H7 (cell line): ENCODE data around the gene TMEM98. TPM values are rescaled to one million over a fixed set of nuclear protein-coding genes. Genes with fewer than 3 reads are reported as not detected.
"Not testable (repeated sequence)": the region's sequence is repeated elsewhere in the genome, so short reads cannot be mapped to it uniquely, and the experiment has no call there.

Experiments
- DNase-seq: peaks from one replicate; pipeline ENCODE4 v3.0.0; 2012
- H3K27me3 ChIP-seq: 2 replicates; pipeline ENCODE4 v1.6.0; 2011; ENCODE audit warnings: mild to moderate bottlenecking, low read length; ENCODE audit not compliant: control insufficient read depth, insufficient read depth
- H3K36me3 ChIP-seq: replicated peaks from 2 replicates; pipeline ENCODE4 v1.5.1; 2011; ENCODE audit warnings: low read length; ENCODE audit not compliant: control insufficient read depth, insufficient read depth
- H3K4me3 ChIP-seq: 2 replicates; pipeline ENCODE4 v1.5.1; 2011; ENCODE audit warnings: low read depth, mild to moderate bottlenecking, control low read depth, low read length, moderate library complexity; ENCODE audit not compliant: insufficient read depth
- total RNA-seq: library from RNA; depleted of rRNA; stranded (reverse); fragments of >200 nt; shearing (Covaris generic); gene quantifications from 2 replicates; pipeline ENCODE4 v1.2.3, GENCODE V29; 2014; rRNA removed

TMEM98 gene, protein sequence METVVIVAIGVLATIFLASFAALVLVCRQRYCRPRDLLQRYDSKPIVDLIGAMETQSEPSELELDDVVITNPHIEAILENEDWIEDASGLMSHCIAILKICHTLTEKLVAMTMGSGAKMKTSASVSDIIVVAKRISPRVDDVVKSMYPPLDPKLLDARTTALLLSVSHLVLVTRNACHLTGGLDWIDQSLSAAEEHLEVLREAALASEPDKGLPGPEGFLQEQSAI
- 59.8 and 76.5 TPM in 2 replicates for total RNA-seq

GRCh38 chr17:32927724-32928585, at the start of gene TMEM98:
Gene TMEM98 (plus strand): TSS chr17:32928153. CDS start chr17:32931529, 3,376 bp downstream.
- peaks cover 2% of the 10 kb centered on the region for H3K36me3 ChIP-seq
- peak within 1 kb of the TSS; percentile 59 for H3K4me3 ChIP-seq
- peaks cover 3% of the 10 kb centered on the region for H3K27me3 ChIP-seq
- peak; percentile 87 for DNase-seq

- Histone ChIP-seq H3K36me3 (no peaks in the 10 kb centered on the region), H3K4me3 (no peak overlapping the region), H3K27me3 (peaks cover 2% of the 10 kb centered on the region)
- no peak for DNase-seq
Measured at GRCh38 chr17:32878211-32878610, 49.7 kb upstream of the TMEM98 start.

DNA sequence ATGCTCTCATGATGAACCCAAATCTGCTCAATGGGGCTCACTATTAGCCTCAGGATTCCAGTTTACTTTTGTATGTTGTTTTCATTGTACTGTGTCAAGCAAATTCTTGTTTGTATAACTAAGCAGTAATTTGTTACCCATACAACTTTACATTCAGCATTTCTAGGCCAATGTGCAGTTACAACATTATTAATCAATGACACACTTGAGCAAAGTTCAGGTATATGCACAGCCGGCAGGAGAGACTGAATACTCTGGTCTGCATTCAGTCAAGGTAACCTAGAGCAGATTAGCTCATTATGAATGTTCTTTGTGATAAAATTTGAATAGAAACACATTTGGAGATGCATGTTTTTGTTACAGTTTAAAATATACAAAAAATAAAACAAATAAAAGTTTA, 48.8 kb upstream of the TMEM98 start:
- Histone ChIP-seq H3K4me3 (no peak overlapping the region), H3K36me3 (no peaks in the 10 kb centered on the region), H3K27me3 (peaks cover 2% of the 10 kb centered on the region)
- DNase-seq: no peak

DNA sequence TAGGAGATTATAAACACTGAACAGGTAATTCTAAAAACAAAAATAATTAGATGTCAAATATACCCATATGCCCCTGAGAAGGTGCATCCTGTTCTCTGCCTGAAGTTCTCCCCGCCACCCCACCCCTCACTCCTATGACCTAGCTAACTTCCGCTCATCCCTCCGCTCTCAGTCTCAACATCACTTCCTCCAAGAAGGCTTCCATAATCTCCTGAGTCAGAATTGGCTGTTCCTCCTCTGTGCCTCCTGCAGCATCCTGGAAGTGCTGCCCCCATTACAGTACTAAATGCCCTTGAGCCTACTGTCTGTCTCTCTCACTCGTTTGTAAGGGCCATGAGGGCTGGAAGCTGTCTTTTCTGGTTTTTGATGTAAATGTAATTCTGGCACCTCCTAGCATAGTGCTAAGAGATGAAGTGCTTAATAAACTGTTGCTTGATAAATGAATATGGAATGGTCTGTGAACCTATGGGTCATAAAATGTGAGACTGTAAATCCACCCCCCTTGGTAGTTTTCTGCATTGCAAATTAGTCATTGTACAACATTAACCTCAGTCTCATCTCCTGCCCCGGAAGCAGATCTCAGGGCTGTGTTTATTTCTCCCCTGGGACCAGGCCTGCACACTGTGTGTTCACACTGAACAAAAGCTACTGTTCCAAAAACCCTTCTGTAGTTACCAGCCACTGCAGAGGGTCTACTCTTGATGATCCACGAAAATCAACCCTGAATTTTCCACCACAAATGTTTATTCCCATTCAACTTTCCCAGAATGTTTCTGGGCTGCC, 47.1 kb upstream of the TMEM98 start:
- no peak for DNase-seq
- Histone ChIP-seq H3K4me3 (no peak overlapping the region), H3K27me3 (peaks cover 2% of the 10 kb centered on the region), H3K36me3 (no peaks in the 10 kb centered on the region)

DNA sequence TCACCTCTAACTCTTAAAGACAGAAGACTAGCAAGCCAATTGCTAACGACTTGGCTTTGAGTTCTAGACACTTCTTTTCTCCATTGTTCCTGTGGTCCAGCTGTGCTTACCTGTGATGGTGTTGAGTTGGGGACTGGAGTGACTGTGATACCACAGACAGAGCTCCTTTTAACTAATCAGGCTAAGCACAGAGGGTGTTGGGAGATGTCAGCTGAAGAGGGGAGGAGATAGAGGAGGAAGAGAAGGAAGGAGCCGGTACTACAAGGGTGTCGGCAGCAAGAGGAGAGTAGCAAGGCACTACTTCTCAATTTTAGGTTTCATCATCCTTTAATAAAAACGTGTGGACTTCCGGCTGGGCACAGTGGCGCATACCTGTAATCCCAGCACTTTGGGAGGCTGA, 45.9 kb upstream of the TMEM98 start:
- no peak for DNase-seq
- Histone ChIP-seq H3K4me3 (no peak overlapping the region), H3K36me3 (no peaks in the 10 kb centered on the region), H3K27me3 (peaks cover 2% of the 10 kb centered on the region)

GRCh38 chr17:32882734-32883133, 45.2 kb upstream of the TMEM98 start:
- H3K36me3 ChIP-seq: no peaks in the 10 kb centered on the region
- H3K27me3 ChIP-seq: peaks cover 2% of the 10 kb centered on the region
- H3K4me3 ChIP-seq: no peak overlapping the region
- no peak for DNase-seq

DNA sequence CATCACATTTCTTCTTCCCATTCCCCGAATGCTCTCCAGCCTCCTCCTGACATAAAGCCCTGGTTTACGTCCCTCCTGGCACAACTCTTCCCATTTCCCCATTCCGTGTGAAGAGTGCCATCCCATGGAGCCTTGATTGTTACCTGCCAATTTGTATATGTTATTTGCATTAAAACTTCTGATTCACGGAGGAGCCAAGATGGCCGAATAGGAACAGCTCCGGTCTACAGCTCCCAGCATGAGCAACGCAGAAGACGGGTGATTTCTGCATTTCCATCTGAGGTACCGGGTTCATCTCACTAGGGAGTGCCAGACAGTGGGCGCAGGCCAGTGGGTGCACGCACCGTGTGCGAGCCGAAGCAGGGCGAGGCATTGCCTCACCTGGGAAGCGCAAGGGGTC, 41.0 kb upstream of the TMEM98 start:
- DNase-seq, H3K36me3 ChIP-seq, H3K4me3 ChIP-seq, H3K27me3 ChIP-seq: not testable (repeated sequence)

DNA sequence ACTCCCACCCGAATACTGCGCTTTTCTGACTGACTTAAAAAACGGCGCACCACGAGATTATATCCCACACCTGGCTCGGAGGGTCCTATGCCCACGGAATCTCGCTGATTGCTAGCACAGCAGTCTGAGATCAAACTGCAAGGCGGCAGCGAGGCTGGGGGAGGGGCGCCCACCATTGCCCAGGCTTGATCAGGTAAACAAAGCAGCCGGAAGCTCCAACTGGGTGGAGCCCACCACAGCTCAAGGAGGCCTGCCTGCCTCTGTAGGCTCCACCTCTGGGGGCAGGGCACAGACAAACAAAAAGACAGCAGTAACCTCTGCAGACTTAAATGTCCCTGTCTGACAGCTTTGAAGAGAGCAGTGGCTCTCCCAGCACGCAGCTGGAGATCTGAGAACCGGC, 40.5 kb upstream of the TMEM98 start:
- H3K27me3 ChIP-seq, H3K36me3 ChIP-seq, DNase-seq, H3K4me3 ChIP-seq: not testable (repeated sequence)

- DNase-seq: no peak
Measured at GRCh38 chr17:32894245-32894644, 33.7 kb upstream of the TMEM98 start.

DNA sequence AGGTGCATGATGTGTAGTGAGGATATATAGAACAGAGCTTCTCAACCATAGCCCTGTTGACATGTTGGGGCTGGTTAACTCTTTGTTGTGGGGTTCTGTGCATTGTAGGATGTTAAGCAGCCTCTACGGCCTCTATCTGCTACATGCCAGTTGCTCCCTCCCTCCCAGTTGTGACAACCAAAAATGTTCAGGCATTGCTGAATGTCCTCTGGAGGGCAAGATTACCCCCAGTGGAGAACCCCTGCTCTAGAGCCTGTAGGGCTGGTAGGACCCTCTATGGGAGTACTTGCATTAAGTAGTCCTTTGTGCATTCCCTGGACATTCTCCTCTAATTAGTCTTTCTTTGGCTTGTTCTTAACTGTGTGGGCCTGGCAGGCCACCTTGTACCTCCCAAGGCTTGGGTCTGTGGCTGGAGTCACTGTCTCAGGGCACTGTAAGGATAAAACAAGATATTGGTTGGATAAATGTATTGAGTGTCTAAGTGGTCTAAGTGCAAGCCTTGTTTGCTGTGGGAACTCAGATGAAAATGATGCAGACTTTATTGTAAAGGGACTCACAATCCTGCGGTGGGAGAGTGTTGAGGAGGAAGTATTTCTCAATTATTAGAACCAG, 31.2 kb upstream of the TMEM98 start:
- no peaks in the 10 kb centered on the region for H3K36me3 ChIP-seq
- DNase-seq: no peak
- H3K4me3 ChIP-seq: no peak overlapping the region
- no peaks in the 10 kb centered on the region for H3K27me3 ChIP-seq

More at GRCh38 chr17:32894245-32894644, 33.7 kb upstream of the TMEM98 start:
- Histone ChIP-seq H3K4me3 (no peak overlapping the region), H3K36me3 (no peaks in the 10 kb centered on the region), H3K27me3 (no peaks in the 10 kb centered on the region)

DNA sequence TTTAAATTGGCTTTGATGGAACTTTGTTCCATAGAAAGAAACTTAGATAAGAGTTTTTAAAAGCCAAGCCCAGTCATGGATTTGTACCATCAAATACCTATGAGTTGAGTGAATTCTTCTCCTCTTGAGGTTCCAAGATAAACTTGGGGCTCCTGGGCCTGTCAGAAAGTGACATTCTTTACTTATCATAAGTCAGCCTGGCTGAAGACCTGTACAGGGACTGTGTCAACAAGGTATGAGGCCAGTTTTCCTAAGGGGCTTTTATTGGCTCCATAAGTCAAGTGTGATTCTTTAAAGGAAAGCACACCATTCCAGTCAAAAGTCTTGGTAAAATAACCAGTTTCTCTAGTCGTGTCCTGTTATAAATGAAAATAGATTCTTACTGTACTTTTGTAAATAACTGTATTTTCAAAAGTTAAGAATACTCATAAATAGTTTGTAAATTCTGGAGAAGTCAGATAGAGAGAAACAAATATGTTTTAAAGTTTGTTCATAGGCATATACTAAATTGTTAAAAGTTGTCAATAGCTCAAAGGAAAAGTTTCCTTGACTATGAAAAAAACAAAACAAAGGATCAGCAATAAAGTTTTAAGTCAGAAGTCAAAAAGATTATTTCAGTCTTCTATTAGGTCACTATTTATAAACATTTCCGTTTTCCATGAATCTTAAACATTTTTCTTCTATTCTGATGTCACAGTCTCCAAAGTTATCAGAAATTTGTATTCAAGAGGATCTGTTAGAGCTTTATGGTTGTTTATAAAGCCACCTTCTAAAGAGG, 28.5 kb upstream of the TMEM98 start:
- DNase-seq: no peak
- Histone ChIP-seq H3K4me3 (no peak overlapping the region), H3K36me3 (no peaks in the 10 kb centered on the region), H3K27me3 (no peaks in the 10 kb centered on the region)

GRCh38 chr17:32901743-32902142, 26.2 kb upstream of the TMEM98 start:
- DNase-seq: no peak
- Histone ChIP-seq H3K4me3 (no peak overlapping the region), H3K27me3 (no peaks in the 10 kb centered on the region), H3K36me3 (no peaks in the 10 kb centered on the region)

- no peak for DNase-seq
- Histone ChIP-seq H3K4me3 (no peak overlapping the region), H3K27me3 (no peaks in the 10 kb centered on the region), H3K36me3 (no peaks in the 10 kb centered on the region)
Measured at GRCh38 chr17:32903774-32904673, 23.9 kb upstream of the TMEM98 start.
